IMR-90 (cell line): ENCODE measurements around the gene CLDN9. TPM values are rescaled to one million over a fixed set of nuclear protein-coding genes. Genes with fewer than 3 reads are reported as not detected.

Experiments used
- ATAC-seq: fragments of 200-7000 bp; cut with Tn5 transposase; 2 replicates; pipeline ENCODE4 v1.9.1; 2020; ENCODE audit warnings: low read depth, mild to moderate bottlenecking, moderate library complexity
- BruUV-seq: library from RNA; stranded (reverse); fragments of 400-500 nt; replicated peaks from 2 replicates; lab custom pipeline; 2021; lab: Mats Ljungman, UMichigan
- CTCF ChIA-PET: fragments of 300-600 bp; formaldehyde crosslinking; extraction: SDS; loops from one replicate; lab custom pipeline; 2021; ENCODE audit warnings: antibody characterized with exemption; lab: Yijun Ruan, JAX
- POLR2A ChIA-PET: fragments of 300-600 bp; sonication (Branson Sonifier 250); formaldehyde crosslinking; loops from one replicate; lab custom pipeline; 2022; ENCODE audit warnings: antibody characterized with exemption; ENCODE audit not compliant: unreplicated experiment; lab: Charles Lee
- DNase-seq: peaks from one replicate; pipeline ENCODE4 v3.0.0; 2013
- H2AFZ ChIP-seq: replicated peaks from 2 replicates; pipeline ENCODE3; 2013; ENCODE audit warnings: low read length, mild to moderate bottlenecking; ENCODE audit not compliant: poor library complexity
- H2AK5ac ChIP-seq: 2 replicates; pipeline ENCODE4 v1.6.1; 2013; ENCODE audit warnings: low read depth, low read length, inconsistent platforms
- H2AK9ac ChIP-seq: replicated peaks from 2 replicates; pipeline ENCODE3; 2013; ENCODE audit warnings: mild to moderate bottlenecking, low read depth, low read length, moderate library complexity; ENCODE audit not compliant: poor library complexity
- H2BK120ac ChIP-seq: 2 replicates; pipeline ENCODE4 v1.6.1; 2013; ENCODE audit warnings: low read depth, low read length, inconsistent platforms
- H2BK15ac ChIP-seq: 3 replicates; pipeline ENCODE4 v1.6.1; 2013; ENCODE audit warnings: low read depth, low read length, inconsistent platforms
- H2BK20ac ChIP-seq: 2 replicates; pipeline ENCODE4 v1.6.1; 2013; ENCODE audit warnings: low read depth, mild to moderate bottlenecking, inconsistent platforms, low read length, moderate library complexity
- H2BK5ac ChIP-seq: 2 replicates; pipeline ENCODE4 v1.6.1; 2013; ENCODE audit warnings: mild to moderate bottlenecking, low read depth, low read length, inconsistent platforms; ENCODE audit not compliant: poor library complexity, severe bottlenecking
- H3K14ac ChIP-seq: replicated peaks from 2 replicates; pipeline ENCODE4 v1.6.1; 2013; ENCODE audit warnings: low read depth, low read length, inconsistent platforms
- H3K18ac ChIP-seq: 2 replicates; pipeline ENCODE4 v1.6.1; 2013; ENCODE audit warnings: low read depth, low read length, control low read depth
- H3K23ac ChIP-seq: 2 replicates; pipeline ENCODE4 v1.6.1; 2013; ENCODE audit warnings: low read depth, low read length, inconsistent platforms
- H3K27ac ChIP-seq: 2 replicates; pipeline ENCODE4 v1.5.1; 2013; ENCODE audit warnings: mild to moderate bottlenecking, control low read depth, low read length; ENCODE audit not compliant: insufficient read depth
- H3K27me3 ChIP-seq: 2 replicates; pipeline ENCODE4 v1.6.1; 2013; ENCODE audit warnings: low read length; ENCODE audit not compliant: control insufficient read depth, insufficient read depth
- H3K36me3 ChIP-seq: 2 replicates; pipeline ENCODE4 v1.6.1; 2013; ENCODE audit warnings: low read length, mixed read lengths; ENCODE audit not compliant: control insufficient read depth, insufficient read depth
- H3K4ac ChIP-seq: 2 replicates; pipeline ENCODE4 v1.6.1; 2013; ENCODE audit warnings: low read depth, low read length, inconsistent platforms
- H3K4me1 ChIP-seq: 2 replicates; pipeline ENCODE4 v1.6.1; 2013; ENCODE audit warnings: low read length, mixed read lengths; ENCODE audit not compliant: control insufficient read depth, insufficient read depth
- H3K4me2 ChIP-seq: 2 replicates; pipeline ENCODE4 v1.6.1; 2013; ENCODE audit warnings: low read depth, mild to moderate bottlenecking, control low read depth, low read length, moderate library complexity
- H3K4me3 ChIP-seq: 2 replicates; pipeline ENCODE4 v1.5.1; 2013; ENCODE audit warnings: low read depth, mild to moderate bottlenecking, control low read depth, low read length, moderate library complexity; ENCODE audit not compliant: insufficient read depth
- H3K56ac ChIP-seq: 2 replicates; pipeline ENCODE4 v1.6.1; 2013; ENCODE audit warnings: low read length, inconsistent platforms; ENCODE audit not compliant: insufficient read depth; ENCODE audit errors: extremely low read depth
- H3K79me1 ChIP-seq, 2 experiments: 2 replicates each; pipeline ENCODE4 v1.6.1; 2013; ENCODE audit warnings: low read length in 2 of 2, inconsistent platforms in 1 of 2, low read depth in 1 of 2
- H3K9ac ChIP-seq: 2 replicates; pipeline ENCODE4 v1.6.1; 2013; ENCODE audit warnings: low read depth, low read length, control low read depth
- H3K9me1 ChIP-seq: 2 replicates; pipeline ENCODE4 v1.6.1; 2013; ENCODE audit warnings: low read length, inconsistent platforms; ENCODE audit not compliant: insufficient read depth
- H3K9me3 ChIP-seq: 2 replicates; pipeline ENCODE4 v1.6.1; 2013; ENCODE audit warnings: low read length; ENCODE audit not compliant: control insufficient read depth, insufficient read depth
- H4K20me1 ChIP-seq: 2 replicates; pipeline ENCODE4 v1.6.1; 2013; ENCODE audit warnings: low read length, inconsistent platforms; ENCODE audit not compliant: insufficient read depth
- H4K5ac ChIP-seq: 2 replicates; pipeline ENCODE4 v1.6.1; 2013; ENCODE audit warnings: mild to moderate bottlenecking, low read depth, low read length, control low read depth
- H4K8ac ChIP-seq, 2 experiments: 2 replicates each; pipeline ENCODE4 v1.6.1; 2013; ENCODE audit warnings: low read depth in 2 of 2, low read length in 2 of 2, control low read depth in 1 of 2, inconsistent platforms in 1 of 2
- H4K91ac ChIP-seq: 2 replicates; pipeline ENCODE4 v1.6.1; 2013; ENCODE audit warnings: low read depth, low read length, inconsistent platforms; ENCODE audit not compliant: insufficient read depth
- ELK1 ChIP-seq: fragments of 150-350 bp; IDR thresholded peaks from 2 replicates; pipeline ENCODE4 v1.6.1; 2016; ENCODE audit warnings: low read depth, mild to moderate bottlenecking, low read length, moderate library complexity, borderline replicate concordance
- RCOR1 ChIP-seq: IDR thresholded peaks from 2 replicates; pipeline ENCODE4 v1.6.1; 2012; ENCODE audit warnings: mild to moderate bottlenecking, low read length, improper control_type of control experiment; ENCODE audit not compliant: insufficient replicate concordance
- WGBS, 2 experiments: methylation state at CpG; one replicate each; pipeline versions ENCODE4 v1.1.5 to v1.1.7; 2013; ENCODE audit warnings: missing lambda C conversion rate in 2 of 2; ENCODE audit not compliant: insufficient read length in 1 of 2; ENCODE audit errors: extremely low coverage in 2 of 2; 5-methylcytosine and 5-hydroxymethylcytosine counted together
- dilution Hi-C: fragments of 300-500 bp; cut with HindIII; formaldehyde crosslinking; loops from one replicate; pipeline ENCODE4 v1.14.3; 2018; ENCODE audit warnings: low sequenced_read_pairs; ENCODE audit not compliant: unreplicated experiment
- in situ Hi-C: fragments of 300-500 bp; cut with MboI; formaldehyde crosslinking; loops from 3 replicates; pipeline ENCODE4 v1.14.3; 2019; ENCODE audit warnings: low sequenced_read_pairs, inconsistent platforms, mixed read lengths
- intact Hi-C: fragments of 100-400 bp; cut with micrococcal nuclease; formaldehyde crosslinking; loops from 2 replicates; pipeline ENCODE4 v1.10.0; 2022
- microRNA-seq, 2 experiments: library from miRNA; stranded (forward) in 1 of 2; unstranded in 1 of 2; fragments of 10-50 nt in 1 of 2; fragments of <30 nt in 1 of 2; gene quantifications in 1 of 2; microRNA quantifications in 1 of 2; one replicate each; pipeline versions ENCODE3 to v1.1.0; 2013 to 2020; ENCODE audit not compliant: insufficient read depth in 1 of 2, insufficient read length in 1 of 2, unreplicated experiment in 1 of 2
- polyA plus RNA-seq, 3 experiments: library from polyadenylated mRNA; depleted of rRNA; stranded (reverse); fragments of >200 nt; gene quantifications; 2 replicates each; pipeline ENCODE4 v1.2.3, GENCODE V29; 2012; ENCODE audit warnings: low replicate concordance in 1 of 3
- small RNA-seq, 5 experiments: library from RNA; depleted of rRNA; stranded (forward); fragments of <200 nt; gene quantifications; one replicate each; pipeline ENCODE3, GENCODE V24; 2012
- total RNA-seq: library from RNA; depleted of rRNA; stranded (reverse); fragments of >200 nt; gene quantifications from 2 replicates; pipeline ENCODE4 v1.2.3, GENCODE V29; 2012; rRNA removed

The CLDN9 gene
- total and polyA plus RNA-seq, 2 of the 4 experiments (the other 2 are of a cell fraction) = 0.05 TPM; not detected in 1

GRCh38 chr16:3063625-3064386, 51.1 kb downstream of the CLDN9 start:
- Histone ChIP-seq H4K8ac (no peak overlapping the region), H3K79me1 (peaks cover 6 to 29% of the 10 kb centered on the region in 2 experiments; a peak in 2 of 4 replicates), H4K91ac (no peak overlapping the region), H3K4me1 (peaks cover 17% of the 10 kb centered on the region), H4K20me1 (no peaks in the 10 kb centered on the region), H3K9me3 (no peaks in the 10 kb centered on the region), H2BK120ac (no peak overlapping the region), H3K9me1 (peaks cover 24% of the 10 kb centered on the region), H2AFZ (no peak overlapping the region), H3K4me3 (no peak overlapping the region), H3K9ac (no peak overlapping the region), H3K14ac (no peak overlapping the region), H4K5ac (no peak overlapping the region), H2BK15ac (no peak overlapping the region; the same call in 2 of the 3 replicates), H3K23ac (no peak overlapping the region), H3K27me3 (no peaks in the 10 kb centered on the region; the same call in 1 of the 2 replicates), H2AK5ac (no peak overlapping the region), H2BK5ac (no peak overlapping the region), H2BK20ac (no peak overlapping the region), H3K18ac (no peak overlapping the region), H3K56ac (no peak overlapping the region), H3K27ac (no peak overlapping the region), H3K36me3 (no peaks in the 10 kb centered on the region), H3K4me2 (no peak overlapping the region), H2AK9ac (no peak overlapping the region), H3K4ac (no peak overlapping the region)
- ATAC-seq (no peak), DNase-seq (no peak)
- CTCF ChIA-PET = no interaction called here
- no TSS peak for BruUV-seq
- in situ Hi-C loops (loop anchor here (5.0 kb wide), 1 partner anchor 38 kb away; no protein-coding TSS in a partner anchor), dilution Hi-C loops (no loop called here), intact Hi-C loops (no loop called here)
- TF ChIP-seq ELK1 (no peak), RCOR1 (no peak)
- WGBS, 2 experiments = no CpG with 5 or more reads among the region's 8 CpGs
- POLR2A ChIA-PET = interaction anchor here (0.6 to 0.7 kb wide), 2 partner anchors 41 to 95 kb away, joined by 3 read pairs; no protein-coding TSS in a partner anchor

Small RNAs within 50 kb of the gene (microRNA-seq; reads per million reads assigned to microRNA genes)
- not detected for gene LINC00514 (ENCODE audit: insufficient read depth, insufficient read length)

Small RNAs within 50 kb of the gene (small RNA-seq; reads per million reads assigned to genes)
- 0 reads per million in 5 experiments for gene LINC00514

Other genes with a start within 250 kb of the CLDN9 start
- gene ELOB, start 235.6 kb upstream of the CLDN9 start, total RNA-seq = 225 and 5,859 TPM in 2 replicates
- 442 and 481 TPM in 2 replicates for gene ELOB, start 235.6 kb upstream of the CLDN9 start, polyA plus RNA-seq (2012; rRNA removed)
- not detected in 2 replicates for gene PRSS33, start 225.4 kb upstream of the CLDN9 start, total RNA-seq
- gene PRSS33, start 225.4 kb upstream of the CLDN9 start, polyA plus RNA-seq (2012; rRNA removed) = not detected in 2 replicates
- not detected in 2 replicates for gene PRSS41, start 214.5 kb upstream of the CLDN9 start, total RNA-seq
- gene PRSS41, start 214.5 kb upstream of the CLDN9 start, polyA plus RNA-seq (2012; rRNA removed) = not detected in 2 replicates
- gene PRSS21, start 195.7 kb upstream of the CLDN9 start, total RNA-seq = not detected in 2 replicates
- 0.21 and 0.47 TPM in 2 replicates for gene PRSS21, start 195.7 kb upstream of the CLDN9 start, polyA plus RNA-seq (2012; rRNA removed)
- 0.28 and 0.54 TPM in 2 replicates for gene ZG16B, start 182.6 kb upstream of the CLDN9 start, total RNA-seq
- 0.46 and 0.65 TPM in 2 replicates for gene ZG16B, start 182.6 kb upstream of the CLDN9 start, polyA plus RNA-seq (2012; rRNA removed)
- gene PRSS22, start 154.8 kb upstream of the CLDN9 start, total RNA-seq = not detected in 2 replicates
- not detected in 2 replicates for gene PRSS22, start 154.8 kb upstream of the CLDN9 start, polyA plus RNA-seq (2012; rRNA removed)
- 42.3 and 48.9 TPM in 2 replicates for gene FLYWCH2, start 129.7 kb upstream of the CLDN9 start, total RNA-seq
- 66.3 and 77.2 TPM in 2 replicates for gene FLYWCH2, start 129.7 kb upstream of the CLDN9 start, polyA plus RNA-seq (2012; rRNA removed)
- gene FLYWCH1, start 101.0 kb upstream of the CLDN9 start, total RNA-seq = 14.3 and 16.1 TPM in 2 replicates
- gene FLYWCH1, start 101.0 kb upstream of the CLDN9 start, polyA plus RNA-seq (2012; rRNA removed) = 25.2 and 32.3 TPM in 2 replicates
- gene KREMEN2, start 48.6 kb upstream of the CLDN9 start, total RNA-seq = not detected in 2 replicates
- 0.03 and 0.11 TPM in 2 replicates for gene KREMEN2, start 48.6 kb upstream of the CLDN9 start, polyA plus RNA-seq (2012; rRNA removed)
- 2.2 TPM in 2 replicates for gene PAQR4, start 43.6 kb upstream of the CLDN9 start, total RNA-seq
- 10.0 and 10.1 TPM in 2 replicates for gene PAQR4, start 43.6 kb upstream of the CLDN9 start, polyA plus RNA-seq (2012; rRNA removed)
- gene PKMYT1, start 32.5 kb upstream of the CLDN9 start, total RNA-seq = 1.8 and 2.8 TPM in 2 replicates
- gene PKMYT1, start 32.5 kb upstream of the CLDN9 start, polyA plus RNA-seq (2012; rRNA removed) = 14.9 and 18.7 TPM in 2 replicates
- not detected in 2 replicates for gene CLDN6, start 5.3 kb downstream of the CLDN9 start, total RNA-seq
- 0.07 and 0.14 TPM in 2 replicates for gene CLDN6, start 5.3 kb downstream of the CLDN9 start, polyA plus RNA-seq (2012; rRNA removed)
- gene TNFRSF12A, start 7.4 kb downstream of the CLDN9 start, total RNA-seq = 103 and 118 TPM in 2 replicates
- gene TNFRSF12A, start 7.4 kb downstream of the CLDN9 start, polyA plus RNA-seq (2012; rRNA removed) = 304 and 346 TPM in 2 replicates
- gene HCFC1R1, start 11.0 kb downstream of the CLDN9 start, total RNA-seq = 7.2 and 9.7 TPM in 2 replicates
- 57.9 and 121 TPM in 2 replicates for gene HCFC1R1, start 11.0 kb downstream of the CLDN9 start, polyA plus RNA-seq (2012; rRNA removed)
- 16.1 and 16.8 TPM in 2 replicates for gene THOC6, start 11.1 kb downstream of the CLDN9 start, total RNA-seq
- 23.1 and 26.0 TPM in 2 replicates for gene THOC6, start 11.1 kb downstream of the CLDN9 start, polyA plus RNA-seq (2012; rRNA removed)
- gene BICDL2, start 24.0 kb downstream of the CLDN9 start, total RNA-seq = under 0.01 and 0.18 TPM in 2 replicates
- 0.17 and 0.19 TPM in 2 replicates for gene BICDL2, start 24.0 kb downstream of the CLDN9 start, polyA plus RNA-seq (2012; rRNA removed)
- gene MMP25, start 33.6 kb downstream of the CLDN9 start, total RNA-seq = not detected in 2 replicates
- gene MMP25, start 33.6 kb downstream of the CLDN9 start, polyA plus RNA-seq (2012; rRNA removed) = 0.07 TPM in 2 replicates
- 21.7 and 25.6 TPM in 2 replicates for gene IL32, start 52.7 kb downstream of the CLDN9 start, total RNA-seq
- gene IL32, start 52.7 kb downstream of the CLDN9 start, polyA plus RNA-seq (2012; rRNA removed) = 95.7 and 99.9 TPM in 2 replicates
- not detected in 2 replicates for gene ZSCAN10, start 86.4 kb downstream of the CLDN9 start, total RNA-seq
- gene ZSCAN10, start 86.4 kb downstream of the CLDN9 start, polyA plus RNA-seq (2012; rRNA removed) = not detected in 2 replicates
- 8.2 and 8.3 TPM in 2 replicates for gene ZNF205, start 99.7 kb downstream of the CLDN9 start, total RNA-seq
- gene ZNF205, start 99.7 kb downstream of the CLDN9 start, polyA plus RNA-seq (2012; rRNA removed) = 12.7 and 14.5 TPM in 2 replicates
- 0.56 and 0.72 TPM in 2 replicates for gene ZNF213, start 122.1 kb downstream of the CLDN9 start, total RNA-seq
- 4.0 and 4.1 TPM in 2 replicates for gene ZNF213, start 122.1 kb downstream of the CLDN9 start, polyA plus RNA-seq (2012; rRNA removed)
- gene OR1F1, start 175.3 kb downstream of the CLDN9 start, total RNA-seq = not detected in 2 replicates
- 0.12 and 0.27 TPM in 2 replicates for gene OR1F1, start 175.3 kb downstream of the CLDN9 start, polyA plus RNA-seq (2012; rRNA removed)
- gene ZNF200, start 222.2 kb downstream of the CLDN9 start, total RNA-seq = 7.5 and 8.3 TPM in 2 replicates
- 2.8 and 3.7 TPM in 2 replicates for gene ZNF200, start 222.2 kb downstream of the CLDN9 start, polyA plus RNA-seq (2012; rRNA removed)
- gene MEFV, start 243.7 kb downstream of the CLDN9 start, total RNA-seq = not detected in 2 replicates
- not detected in 2 replicates for gene MEFV, start 243.7 kb downstream of the CLDN9 start, polyA plus RNA-seq (2012; rRNA removed)